ENCODE results near the gene TANK.

Gene TANK

DNA sequence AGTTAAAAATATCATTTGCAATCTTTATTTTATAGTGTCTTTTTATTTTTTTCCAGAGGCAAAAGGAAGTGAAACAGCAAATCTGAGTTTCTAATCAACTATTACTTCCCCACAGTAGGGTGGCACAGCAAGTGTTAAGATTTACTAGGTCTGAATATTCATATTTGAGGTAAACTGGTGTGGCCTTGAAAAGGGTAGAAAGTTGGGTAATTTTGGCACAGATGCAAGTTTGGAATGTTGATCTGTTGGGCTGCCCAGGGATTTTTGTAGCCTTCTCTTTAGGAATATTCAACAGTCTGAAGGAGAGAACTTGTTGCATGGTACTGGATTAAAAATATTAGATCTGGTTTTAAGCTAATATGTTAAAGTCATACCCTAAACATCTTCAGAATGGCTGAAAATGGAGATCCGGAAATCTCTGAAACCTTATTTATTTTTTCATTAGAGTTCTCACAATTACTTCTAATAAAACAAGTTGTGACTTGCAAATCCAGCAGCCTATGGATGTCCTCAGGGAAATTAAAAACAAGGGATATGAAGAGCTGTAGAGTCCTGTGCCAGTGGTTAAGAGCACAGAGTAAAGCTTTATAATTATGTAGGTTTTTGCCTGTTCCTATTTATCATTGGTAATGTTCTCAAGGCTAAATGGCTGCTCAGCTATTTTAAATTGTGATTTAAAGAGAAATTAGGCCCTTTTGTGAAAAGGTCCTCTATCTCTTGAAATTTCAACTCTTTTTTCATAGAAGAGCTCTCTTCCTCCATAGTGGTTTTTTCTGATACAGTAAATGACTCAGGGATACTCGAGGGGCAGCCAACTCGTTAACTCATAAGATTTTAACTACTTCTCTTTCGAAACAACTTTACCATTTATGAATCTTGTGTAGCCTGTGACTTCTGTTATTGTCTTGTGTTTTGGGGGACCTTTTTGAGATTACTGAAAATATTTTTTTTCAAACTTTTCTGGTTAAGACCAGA, 11.0 kb downstream of the TANK start:
- H3K9me2 ChIP-seq (replicated peaks; ENCODE audit: low read depth, low read length) = no peaks in the 10 kb centered on the region
- H2AFZ ChIP-seq (ENCODE audit: low read length) = no peak overlapping the region
- H3K4me2 ChIP-seq (ENCODE audit: low read depth, low read length, poor library complexity, severe bottlenecking) = no peak overlapping the region
- H3K36me3 ChIP-seq (ENCODE audit: insufficient read depth, low read length) = no peaks in the 10 kb centered on the region
- peaks cover 14% of the 10 kb centered on the region; the same call in 1 of the 2 replicates for H3K79me2 ChIP-seq (ENCODE audit: insufficient read depth, low read length)
- peaks cover 22% of the 10 kb centered on the region for H4K20me1 ChIP-seq (ENCODE audit: insufficient read depth, low read length, poor library complexity, severe bottlenecking)
- H3K4me3 ChIP-seq (ENCODE audit: low read length, poor library complexity, severe bottlenecking) = no peak overlapping the region
- TF ChIP-seq EZH2phosphoT487 (IDR thresholded peaks at IDR 0.05; ENCODE audit: borderline replicate concordance) = no peak
- TF ChIP-seq, protein P1, sequence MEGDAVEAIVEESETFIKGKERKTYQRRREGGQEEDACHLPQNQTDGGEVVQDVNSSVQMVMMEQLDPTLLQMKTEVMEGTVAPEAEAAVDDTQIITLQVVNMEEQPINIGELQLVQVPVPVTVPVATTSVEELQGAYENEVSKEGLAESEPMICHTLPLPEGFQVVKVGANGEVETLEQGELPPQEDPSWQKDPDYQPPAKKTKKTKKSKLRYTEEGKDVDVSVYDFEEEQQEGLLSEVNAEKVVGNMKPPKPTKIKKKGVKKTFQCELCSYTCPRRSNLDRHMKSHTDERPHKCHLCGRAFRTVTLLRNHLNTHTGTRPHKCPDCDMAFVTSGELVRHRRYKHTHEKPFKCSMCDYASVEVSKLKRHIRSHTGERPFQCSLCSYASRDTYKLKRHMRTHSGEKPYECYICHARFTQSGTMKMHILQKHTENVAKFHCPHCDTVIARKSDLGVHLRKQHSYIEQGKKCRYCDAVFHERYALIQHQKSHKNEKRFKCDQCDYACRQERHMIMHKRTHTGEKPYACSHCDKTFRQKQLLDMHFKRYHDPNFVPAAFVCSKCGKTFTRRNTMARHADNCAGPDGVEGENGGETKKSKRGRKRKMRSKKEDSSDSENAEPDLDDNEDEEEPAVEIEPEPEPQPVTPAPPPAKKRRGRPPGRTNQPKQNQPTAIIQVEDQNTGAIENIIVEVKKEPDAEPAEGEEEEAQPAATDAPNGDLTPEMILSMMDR (conservative IDR thresholded peaks at IDR 0.05; ENCODE audit: low read length) = no peak
- H3F3A ChIP-seq (ENCODE audit: low read depth) = no peaks in the 10 kb centered on the region
- H3K9me3 ChIP-seq (ENCODE audit: insufficient read depth, low read depth, low read length) = no peaks in the 10 kb centered on the region
- no peak overlapping the region for H3K9ac ChIP-seq (ENCODE audit: low read depth, low read length, poor library complexity, severe bottlenecking)
- H3K4me1 ChIP-seq (ENCODE audit: insufficient read depth, low read length, poor library complexity, severe bottlenecking) = peaks cover 24% of the 10 kb centered on the region
- H3K27me3 ChIP-seq (ENCODE audit: insufficient read depth, low read length, poor library complexity, severe bottlenecking) = no peaks in the 10 kb centered on the region

DNA sequence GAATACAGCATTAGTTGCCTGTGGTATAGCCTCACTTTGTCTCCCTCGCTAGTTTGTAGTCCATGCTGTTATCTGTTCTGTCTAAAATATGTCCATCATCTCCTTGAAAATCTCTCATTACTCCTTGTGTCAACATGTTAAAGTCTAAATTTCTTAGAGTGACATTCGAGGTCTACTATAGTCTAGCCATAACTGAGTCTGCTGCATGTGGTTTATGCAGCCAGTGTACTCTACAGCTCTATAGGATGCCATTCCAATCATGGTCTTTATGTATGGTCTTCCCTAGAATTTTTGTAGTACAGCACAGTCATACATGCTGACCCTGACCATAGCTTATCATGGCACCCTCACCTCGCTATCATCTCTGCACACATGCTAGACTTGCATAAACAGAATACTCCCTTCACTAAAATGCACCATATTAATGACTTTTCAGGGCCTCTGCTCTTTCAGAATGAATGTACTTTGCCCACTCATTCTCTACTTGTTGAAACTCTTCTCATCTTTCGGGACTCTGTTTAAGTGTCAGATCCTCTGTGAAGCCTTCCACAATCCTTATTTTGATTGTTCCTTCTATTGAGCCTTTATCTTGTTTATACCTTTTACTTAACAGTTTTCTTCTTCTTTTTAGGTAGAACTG, 12.8 kb downstream of the TANK start:
- Histone ChIP-seq H4K20me1 (ENCODE audit: insufficient read depth, low read length, poor library complexity, severe bottlenecking) (peaks cover 22% of the 10 kb centered on the region), H3K36me3 (ENCODE audit: insufficient read depth, low read length) (peaks cover 3% of the 10 kb centered on the region; the same call in 1 of the 2 replicates), H3K4me3 (ENCODE audit: low read length, poor library complexity, severe bottlenecking) (no peak overlapping the region), H3F3A (ENCODE audit: low read depth) (no peaks in the 10 kb centered on the region), H3K9me3 (ENCODE audit: insufficient read depth, low read depth, low read length) (no peaks in the 10 kb centered on the region), H3K79me2 (ENCODE audit: insufficient read depth, low read length) (peaks cover 12% of the 10 kb centered on the region; the same call in 1 of the 2 replicates), H3K4me2 (ENCODE audit: low read depth, low read length, poor library complexity, severe bottlenecking) (no peak overlapping the region), H3K27me3 (ENCODE audit: insufficient read depth, low read length, poor library complexity, severe bottlenecking) (no peaks in the 10 kb centered on the region), H3K4me1 (ENCODE audit: insufficient read depth, low read length, poor library complexity, severe bottlenecking) (peaks cover 13% of the 10 kb centered on the region), H2AFZ (ENCODE audit: low read length) (no peak overlapping the region), H3K9ac (ENCODE audit: low read depth, low read length, poor library complexity, severe bottlenecking) (no peak overlapping the region), H3K9me2 (replicated peaks; ENCODE audit: low read depth, low read length) (no peaks in the 10 kb centered on the region)
- TF ChIP-seq, protein P1 (conservative IDR thresholded peaks at IDR 0.05; ENCODE audit: low read length) = no peak
- TF ChIP-seq EZH2phosphoT487 (IDR thresholded peaks at IDR 0.05; ENCODE audit: borderline replicate concordance) = no peak

DNA sequence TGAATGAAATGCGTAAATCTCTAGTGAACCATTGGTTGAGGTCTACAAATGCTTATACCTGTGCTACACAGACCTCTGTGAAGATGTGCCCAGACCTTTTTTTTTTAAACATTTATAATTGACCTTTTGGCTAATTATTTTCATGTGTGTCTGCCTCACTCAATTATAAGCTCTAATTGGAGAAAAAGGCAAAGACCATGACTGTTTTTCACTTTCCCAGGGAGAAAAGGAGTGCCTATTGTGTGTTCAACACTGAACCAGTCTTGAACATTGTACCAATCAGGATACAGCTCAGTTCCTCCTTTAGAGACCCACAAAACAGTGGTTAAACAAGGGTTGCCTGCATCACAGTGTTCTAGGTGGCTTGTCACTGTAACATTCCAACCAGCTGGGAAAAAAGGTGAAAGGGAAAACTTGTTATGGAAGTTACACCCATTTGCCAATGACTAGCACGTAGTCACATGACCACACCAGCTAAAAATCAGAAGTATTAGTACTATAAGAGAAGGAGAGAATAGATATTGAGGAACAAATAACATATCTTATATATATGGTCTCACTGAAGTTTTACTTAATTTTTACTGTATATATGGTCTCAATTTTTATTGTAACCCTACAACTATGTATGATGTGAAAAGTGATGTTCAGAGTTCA, 13.4 kb downstream of the TANK start:
- Histone ChIP-seq H3K79me2 (ENCODE audit: insufficient read depth, low read length) (peaks cover 11% of the 10 kb centered on the region; the same call in 1 of the 2 replicates), H3K36me3 (ENCODE audit: insufficient read depth, low read length) (peaks cover 3% of the 10 kb centered on the region; the same call in 1 of the 2 replicates), H3K4me3 (ENCODE audit: low read length, poor library complexity, severe bottlenecking) (no peak overlapping the region), H3K9me3 (ENCODE audit: insufficient read depth, low read depth, low read length) (no peaks in the 10 kb centered on the region), H4K20me1 (ENCODE audit: insufficient read depth, low read length, poor library complexity, severe bottlenecking) (peaks cover 22% of the 10 kb centered on the region), H3K27me3 (ENCODE audit: insufficient read depth, low read length, poor library complexity, severe bottlenecking) (no peaks in the 10 kb centered on the region), H3K4me1 (ENCODE audit: insufficient read depth, low read length, poor library complexity, severe bottlenecking) (peaks cover 13% of the 10 kb centered on the region), H2AFZ (ENCODE audit: low read length) (no peak overlapping the region), H3K9ac (ENCODE audit: low read depth, low read length, poor library complexity, severe bottlenecking) (no peak overlapping the region), H3F3A (ENCODE audit: low read depth) (no peaks in the 10 kb centered on the region), H3K4me2 (ENCODE audit: low read depth, low read length, poor library complexity, severe bottlenecking) (no peak overlapping the region), H3K9me2 (replicated peaks; ENCODE audit: low read depth, low read length) (no peaks in the 10 kb centered on the region)
- no peak for TF ChIP-seq EZH2phosphoT487 (IDR thresholded peaks at IDR 0.05; ENCODE audit: borderline replicate concordance)
- TF ChIP-seq, protein P1 (conservative IDR thresholded peaks at IDR 0.05; ENCODE audit: low read length) = no peak
